Mononuclear cell (primary cell): ENCODE data around the gene SLC16A10. TPM values are rescaled to one million over a fixed set of nuclear protein-coding genes. Genes with fewer than 3 reads are reported as not detected.
A peak's percentile ranks its signal among the peaks of the same experiment; 100 is the strongest.

Experiments
- H3K27me3 ChIP-seq: 2 replicates; pipeline ENCODE4 v1.6.0; 2011; ENCODE audit warnings: low read length, control low read depth; ENCODE audit not compliant: insufficient read depth
- H3K4me1 ChIP-seq: 2 replicates; pipeline ENCODE4 v1.5.1; 2011; ENCODE audit warnings: mild to moderate bottlenecking, low read length, control low read depth; ENCODE audit not compliant: insufficient read depth
- H3K4me3 ChIP-seq: 2 replicates; pipeline ENCODE4 v1.5.1; 2011; ENCODE audit warnings: mild to moderate bottlenecking, low read length, moderate library complexity
- H3K9me3 ChIP-seq: 2 replicates; pipeline ENCODE4 v1.5.1; 2011; ENCODE audit warnings: low read depth, mild to moderate bottlenecking, control low read depth, low read length
- total RNA-seq: library from RNA; depleted of rRNA; stranded (reverse); fragments of >200 nt; gene quantifications from one replicate; pipeline ENCODE4 v1.2.3, GENCODE V29; 2012

The SLC16A10 gene
- total RNA-seq, 1 donor: 11.2 TPM

- Histone ChIP-seq H3K4me3 (no peak overlapping the region), H3K27me3 (no peaks in the 10 kb centered on the region), H3K9me3 (no peaks in the 10 kb centered on the region), H3K4me1 (peaks cover 29% of the 10 kb centered on the region)
Observed at GRCh38 chr6:111258010-111258409, 170.7 kb downstream of the SLC16A10 start.

- peaks cover 29% of the 10 kb centered on the region for H3K4me1 ChIP-seq
- H3K4me3 ChIP-seq: no peak overlapping the region
- no peaks in the 10 kb centered on the region for H3K9me3 ChIP-seq
- H3K27me3 ChIP-seq: no peaks in the 10 kb centered on the region
Observed at GRCh38 chr6:111258615-111259088, 171.3 kb downstream of the SLC16A10 start.

GRCh38 chr6:111259089-111259831 is 172.0 kb downstream of the SLC16A10 start:
- peaks cover 29% of the 10 kb centered on the region for H3K4me1 ChIP-seq
- H3K27me3 ChIP-seq: no peaks in the 10 kb centered on the region
- no peaks in the 10 kb centered on the region for H3K9me3 ChIP-seq
- H3K4me3 ChIP-seq: peak overlapping the region; percentile 80

GRCh38 chr6:111260570-111261298 is 173.4 kb downstream of the SLC16A10 start:
- no peaks in the 10 kb centered on the region for H3K9me3 ChIP-seq
- H3K4me3 ChIP-seq: no peak overlapping the region
- no peaks in the 10 kb centered on the region for H3K27me3 ChIP-seq
- peaks cover 29% of the 10 kb centered on the region for H3K4me1 ChIP-seq

- Histone ChIP-seq H3K9me3 (no peaks in the 10 kb centered on the region), H3K27me3 (no peaks in the 10 kb centered on the region), H3K4me3 (no peak overlapping the region), H3K4me1 (peaks cover 26% of the 10 kb centered on the region)
Observed at GRCh38 chr6:111263837-111264236, 176.5 kb downstream of the SLC16A10 start.

GRCh38 chr6:111265842-111266241 is 178.5 kb downstream of the SLC16A10 start:
- Histone ChIP-seq H3K4me1 (peaks cover 9% of the 10 kb centered on the region), H3K9me3 (no peaks in the 10 kb centered on the region), H3K27me3 (no peaks in the 10 kb centered on the region), H3K4me3 (no peak overlapping the region)

GRCh38 chr6:111266276-111266675 is 179.0 kb downstream of the SLC16A10 start:
- no peaks in the 10 kb centered on the region for H3K9me3 ChIP-seq
- peaks cover 7% of the 10 kb centered on the region for H3K4me1 ChIP-seq
- H3K27me3 ChIP-seq: no peaks in the 10 kb centered on the region
- H3K4me3 ChIP-seq: no peak overlapping the region

- H3K9me3 ChIP-seq: no peaks in the 10 kb centered on the region
- H3K4me1 ChIP-seq: peaks cover 1% of the 10 kb centered on the region
- H3K27me3 ChIP-seq: no peaks in the 10 kb centered on the region
- H3K4me3 ChIP-seq: no peak overlapping the region
Observed at GRCh38 chr6:111267764-111268333, 180.5 kb downstream of the SLC16A10 start.

GRCh38 chr6:111269401-111269970 is 182.2 kb downstream of the SLC16A10 start:
- H3K4me1 ChIP-seq: no peaks in the 10 kb centered on the region
- H3K4me3 ChIP-seq: no peak overlapping the region
- no peaks in the 10 kb centered on the region for H3K27me3 ChIP-seq
- peaks cover 14% of the 10 kb centered on the region for H3K9me3 ChIP-seq

- no peaks in the 10 kb centered on the region for H3K4me1 ChIP-seq
- H3K4me3 ChIP-seq: no peak overlapping the region
- H3K9me3 ChIP-seq: peaks cover 21% of the 10 kb centered on the region
- H3K27me3 ChIP-seq: no peaks in the 10 kb centered on the region
Observed at GRCh38 chr6:111270121-111270520, 182.8 kb downstream of the SLC16A10 start.

GRCh38 chr6:111274593-111275217 is 187.4 kb downstream of the SLC16A10 start:
- Histone ChIP-seq H3K4me1 (no peaks in the 10 kb centered on the region), H3K9me3 (peaks cover 21% of the 10 kb centered on the region)

GRCh38 chr6:111276335-111276734 is 189.0 kb downstream of the SLC16A10 start:
- H3K4me1 ChIP-seq: no peaks in the 10 kb centered on the region

More at GRCh38 chr6:111274593-111275217, 187.4 kb downstream of the SLC16A10 start:
- H3K4me3 ChIP-seq: no peak overlapping the region
- H3K27me3 ChIP-seq: no peaks in the 10 kb centered on the region

GRCh38 chr6:111276736-111277135 is 189.4 kb downstream of the SLC16A10 start:
- Histone ChIP-seq H3K4me1 (no peaks in the 10 kb centered on the region), H3K9me3 (peaks cover 21% of the 10 kb centered on the region), H3K27me3 (no peaks in the 10 kb centered on the region), H3K4me3 (no peak overlapping the region)

More at GRCh38 chr6:111276335-111276734, 189.0 kb downstream of the SLC16A10 start:
- H3K4me3 ChIP-seq: no peak overlapping the region
- H3K9me3 ChIP-seq: peaks cover 21% of the 10 kb centered on the region
- no peaks in the 10 kb centered on the region for H3K27me3 ChIP-seq

GRCh38 chr6:111277819-111278218 is 190.5 kb downstream of the SLC16A10 start:
- Histone ChIP-seq H3K9me3 (peaks cover 21% of the 10 kb centered on the region), H3K4me1 (no peaks in the 10 kb centered on the region), H3K4me3 (no peak overlapping the region), H3K27me3 (no peaks in the 10 kb centered on the region)
